ENCODE data around the gene ANKLE1.
"Not testable (repeated sequence)": the region's sequence is repeated elsewhere in the genome, so short reads cannot be mapped to it uniquely, and the experiment has no call there.

DNA sequence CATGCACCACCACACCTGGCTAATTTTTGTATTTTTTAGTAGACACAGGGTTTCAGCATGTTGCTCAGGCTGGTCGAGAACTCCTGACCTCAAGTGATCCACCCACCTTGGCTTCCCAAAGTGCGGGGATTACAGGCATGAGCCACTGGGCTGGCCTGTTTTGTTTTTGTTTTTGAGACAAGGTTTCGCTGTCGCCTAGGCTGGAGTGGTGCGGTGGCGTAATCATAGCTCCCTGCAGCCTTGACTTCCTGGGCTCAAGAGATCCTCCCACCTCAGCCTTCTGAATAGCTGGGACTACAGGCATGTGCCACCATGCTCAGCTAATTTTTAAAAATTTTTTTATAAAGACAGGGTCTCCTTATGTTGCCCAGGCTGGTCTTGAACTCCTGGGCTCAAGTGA, 13.8 kb downstream of the ANKLE1 start:
- not testable (repeated sequence) for TF ChIP-seq ZNF274 (IDR thresholded peaks at IDR 0.05; ENCODE audit: low read depth, low read length); YY1 (IDR thresholded peaks at IDR 0.05; ENCODE audit: insufficient read depth, insufficient read length)

Measured in NT2/D1 (cell line).